IMR-90 (cell line): Measurements from ENCODE around the gene RGL4. TPM values are rescaled to one million over a fixed set of nuclear protein-coding genes. Genes with fewer than 3 reads are reported as not detected.

ENCODE experiments used
- ATAC-seq: fragments of 200-7000 bp; cut with Tn5 transposase; 2 replicates; pipeline ENCODE4 v1.9.1; 2020; ENCODE audit warnings: low read depth, mild to moderate bottlenecking, moderate library complexity
- BruUV-seq: library from RNA; stranded (reverse); fragments of 400-500 nt; replicated peaks from 2 replicates; lab custom pipeline; 2021; lab: Mats Ljungman, UMichigan
- CTCF ChIA-PET: fragments of 300-600 bp; formaldehyde crosslinking; extraction: SDS; loops from one replicate; lab custom pipeline; 2021; ENCODE audit warnings: antibody characterized with exemption; lab: Yijun Ruan, JAX
- POLR2A ChIA-PET: fragments of 300-600 bp; sonication (Branson Sonifier 250); formaldehyde crosslinking; loops from one replicate; lab custom pipeline; 2022; ENCODE audit warnings: antibody characterized with exemption; ENCODE audit not compliant: unreplicated experiment; lab: Charles Lee
- DNase-seq: peaks from one replicate; pipeline ENCODE4 v3.0.0; 2013
- H2AFZ ChIP-seq: replicated peaks from 2 replicates; pipeline ENCODE3; 2013; ENCODE audit warnings: low read length, mild to moderate bottlenecking; ENCODE audit not compliant: poor library complexity
- H2AK5ac ChIP-seq: 2 replicates; pipeline ENCODE4 v1.6.1; 2013; ENCODE audit warnings: low read depth, low read length, inconsistent platforms
- H2AK9ac ChIP-seq: replicated peaks from 2 replicates; pipeline ENCODE3; 2013; ENCODE audit warnings: mild to moderate bottlenecking, low read depth, low read length, moderate library complexity; ENCODE audit not compliant: poor library complexity
- H2BK120ac ChIP-seq: 2 replicates; pipeline ENCODE4 v1.6.1; 2013; ENCODE audit warnings: low read depth, low read length, inconsistent platforms
- H2BK15ac ChIP-seq: 3 replicates; pipeline ENCODE4 v1.6.1; 2013; ENCODE audit warnings: low read depth, low read length, inconsistent platforms
- H2BK20ac ChIP-seq: 2 replicates; pipeline ENCODE4 v1.6.1; 2013; ENCODE audit warnings: low read depth, mild to moderate bottlenecking, inconsistent platforms, low read length, moderate library complexity
- H2BK5ac ChIP-seq: 2 replicates; pipeline ENCODE4 v1.6.1; 2013; ENCODE audit warnings: mild to moderate bottlenecking, low read depth, low read length, inconsistent platforms; ENCODE audit not compliant: poor library complexity, severe bottlenecking
- H3K14ac ChIP-seq: replicated peaks from 2 replicates; pipeline ENCODE4 v1.6.1; 2013; ENCODE audit warnings: low read depth, low read length, inconsistent platforms
- H3K18ac ChIP-seq: 2 replicates; pipeline ENCODE4 v1.6.1; 2013; ENCODE audit warnings: low read depth, low read length, control low read depth
- H3K23ac ChIP-seq: 2 replicates; pipeline ENCODE4 v1.6.1; 2013; ENCODE audit warnings: low read depth, low read length, inconsistent platforms
- H3K27ac ChIP-seq: 2 replicates; pipeline ENCODE4 v1.5.1; 2013; ENCODE audit warnings: mild to moderate bottlenecking, control low read depth, low read length; ENCODE audit not compliant: insufficient read depth
- H3K27me3 ChIP-seq: 2 replicates; pipeline ENCODE4 v1.6.1; 2013; ENCODE audit warnings: low read length; ENCODE audit not compliant: control insufficient read depth, insufficient read depth
- H3K36me3 ChIP-seq: 2 replicates; pipeline ENCODE4 v1.6.1; 2013; ENCODE audit warnings: low read length, mixed read lengths; ENCODE audit not compliant: control insufficient read depth, insufficient read depth
- H3K4ac ChIP-seq: 2 replicates; pipeline ENCODE4 v1.6.1; 2013; ENCODE audit warnings: low read depth, low read length, inconsistent platforms
- H3K4me1 ChIP-seq: 2 replicates; pipeline ENCODE4 v1.6.1; 2013; ENCODE audit warnings: low read length, mixed read lengths; ENCODE audit not compliant: control insufficient read depth, insufficient read depth
- H3K4me2 ChIP-seq: 2 replicates; pipeline ENCODE4 v1.6.1; 2013; ENCODE audit warnings: low read depth, mild to moderate bottlenecking, control low read depth, low read length, moderate library complexity
- H3K4me3 ChIP-seq: 2 replicates; pipeline ENCODE4 v1.5.1; 2013; ENCODE audit warnings: low read depth, mild to moderate bottlenecking, control low read depth, low read length, moderate library complexity; ENCODE audit not compliant: insufficient read depth
- H3K56ac ChIP-seq: 2 replicates; pipeline ENCODE4 v1.6.1; 2013; ENCODE audit warnings: low read length, inconsistent platforms; ENCODE audit not compliant: insufficient read depth; ENCODE audit errors: extremely low read depth
- H3K79me1 ChIP-seq, 2 experiments: 2 replicates each; pipeline ENCODE4 v1.6.1; 2013; ENCODE audit warnings: low read length in 2 of 2, inconsistent platforms in 1 of 2, low read depth in 1 of 2
- H3K9ac ChIP-seq: 2 replicates; pipeline ENCODE4 v1.6.1; 2013; ENCODE audit warnings: low read depth, low read length, control low read depth
- H3K9me1 ChIP-seq: 2 replicates; pipeline ENCODE4 v1.6.1; 2013; ENCODE audit warnings: low read length, inconsistent platforms; ENCODE audit not compliant: insufficient read depth
- H3K9me3 ChIP-seq: 2 replicates; pipeline ENCODE4 v1.6.1; 2013; ENCODE audit warnings: low read length; ENCODE audit not compliant: control insufficient read depth, insufficient read depth
- H4K20me1 ChIP-seq: 2 replicates; pipeline ENCODE4 v1.6.1; 2013; ENCODE audit warnings: low read length, inconsistent platforms; ENCODE audit not compliant: insufficient read depth
- H4K5ac ChIP-seq: 2 replicates; pipeline ENCODE4 v1.6.1; 2013; ENCODE audit warnings: mild to moderate bottlenecking, low read depth, low read length, control low read depth
- H4K8ac ChIP-seq, 2 experiments: 2 replicates each; pipeline ENCODE4 v1.6.1; 2013; ENCODE audit warnings: low read depth in 2 of 2, low read length in 2 of 2, control low read depth in 1 of 2, inconsistent platforms in 1 of 2
- H4K91ac ChIP-seq: 2 replicates; pipeline ENCODE4 v1.6.1; 2013; ENCODE audit warnings: low read depth, low read length, inconsistent platforms; ENCODE audit not compliant: insufficient read depth
- BHLHE40 ChIP-seq: fragments of 150-350 bp; IDR thresholded peaks from 2 replicates; pipeline ENCODE4 v1.6.1; 2016; ENCODE audit warnings: mild to moderate bottlenecking, low read depth, low read length
- CEBPB ChIP-seq: IDR thresholded peaks from 2 replicates; pipeline ENCODE4 v1.6.1; 2012; ENCODE audit warnings: low read depth, low read length, improper control_type of control experiment
- CHD1 ChIP-seq: IDR thresholded peaks from 2 replicates; pipeline ENCODE4 v1.6.1; 2012; ENCODE audit warnings: low read depth, low read length, improper control_type of control experiment
- CTCF ChIP-seq: conservative IDR thresholded peaks from 2 replicates; pipeline ENCODE4 v1.5.1; 2012; ENCODE audit warnings: mild to moderate bottlenecking, low read depth, low read length, improper control_type of control experiment
- ELK1 ChIP-seq: fragments of 150-350 bp; IDR thresholded peaks from 2 replicates; pipeline ENCODE4 v1.6.1; 2016; ENCODE audit warnings: low read depth, mild to moderate bottlenecking, low read length, moderate library complexity, borderline replicate concordance
- FOS ChIP-seq: fragments of 150-350 bp; IDR thresholded peaks from 2 replicates; pipeline ENCODE4 v1.6.1; 2016; ENCODE audit warnings: low read depth, low read length
- MAFK ChIP-seq: IDR thresholded peaks from 2 replicates; pipeline ENCODE4 v1.6.1; 2012; ENCODE audit warnings: low read depth, low read length, improper control_type of control experiment
- MAZ ChIP-seq: IDR thresholded peaks from 2 replicates; pipeline ENCODE4 v1.6.1; 2012; ENCODE audit warnings: low read depth, mild to moderate bottlenecking, low read length, improper control_type of control experiment, moderate library complexity, borderline replicate concordance
- MXI1 ChIP-seq: IDR thresholded peaks from 2 replicates; pipeline ENCODE4 v1.6.1; 2012; ENCODE audit warnings: low read depth, mild to moderate bottlenecking, low read length, moderate library complexity, borderline replicate concordance
- NFE2L2 ChIP-seq: fragments of 150-350 bp; IDR thresholded peaks from 2 replicates; pipeline ENCODE4 v1.6.1; 2016; ENCODE audit warnings: low read depth, mild to moderate bottlenecking, low read length
- POLR2A ChIP-seq: IDR thresholded peaks from 2 replicates; pipeline ENCODE4 v1.6.1; 2012; ENCODE audit warnings: mild to moderate bottlenecking, low read depth, low read length
- RAD21 ChIP-seq: IDR thresholded peaks from 2 replicates; pipeline ENCODE4 v1.6.1; 2012; ENCODE audit warnings: low read length, improper control_type of control experiment
- RCOR1 ChIP-seq: IDR thresholded peaks from 2 replicates; pipeline ENCODE4 v1.6.1; 2012; ENCODE audit warnings: mild to moderate bottlenecking, low read length, improper control_type of control experiment; ENCODE audit not compliant: insufficient replicate concordance
- RFX5 ChIP-seq: IDR thresholded peaks from 2 replicates; pipeline ENCODE4 v1.8.0; 2012; ENCODE audit warnings: low read depth, mild to moderate bottlenecking, low read length, moderate library complexity
- SMC3 ChIP-seq: fragments of 150-350 bp; IDR thresholded peaks from 2 replicates; pipeline ENCODE4 v1.6.1; 2016; ENCODE audit warnings: low read depth, mild to moderate bottlenecking, antibody characterized with exemption, low read length, moderate library complexity
- USF2 ChIP-seq: fragments of 150-350 bp; IDR thresholded peaks from 2 replicates; pipeline ENCODE4 v1.6.1; 2017; ENCODE audit warnings: mild to moderate bottlenecking, antibody characterized with exemption, low read length, low read depth
- WGBS, 2 experiments: methylation state at CpG; one replicate each; pipeline versions ENCODE4 v1.1.5 to v1.1.7; 2013; ENCODE audit warnings: missing lambda C conversion rate in 2 of 2; ENCODE audit not compliant: insufficient read length in 1 of 2; ENCODE audit errors: extremely low coverage in 2 of 2; 5-methylcytosine and 5-hydroxymethylcytosine counted together
- dilution Hi-C: fragments of 300-500 bp; cut with HindIII; formaldehyde crosslinking; loops from one replicate; pipeline ENCODE4 v1.14.3; 2018; ENCODE audit warnings: low sequenced_read_pairs; ENCODE audit not compliant: unreplicated experiment
- in situ Hi-C: fragments of 300-500 bp; cut with MboI; formaldehyde crosslinking; loops from 3 replicates; pipeline ENCODE4 v1.14.3; 2019; ENCODE audit warnings: low sequenced_read_pairs, inconsistent platforms, mixed read lengths
- intact Hi-C: fragments of 100-400 bp; cut with micrococcal nuclease; formaldehyde crosslinking; loops from 2 replicates; pipeline ENCODE4 v1.10.0; 2022
- polyA plus RNA-seq, 3 experiments: library from polyadenylated mRNA; depleted of rRNA; stranded (reverse); fragments of >200 nt; gene quantifications; 2 replicates each; pipeline ENCODE4 v1.2.3, GENCODE V29; 2012; ENCODE audit warnings: low replicate concordance in 1 of 3
- total RNA-seq: library from RNA; depleted of rRNA; stranded (reverse); fragments of >200 nt; gene quantifications from 2 replicates; pipeline ENCODE4 v1.2.3, GENCODE V29; 2012

The RGL4 gene
- total and polyA plus RNA-seq, 2 of the 4 experiments (the other 2 are of a cell fraction) = not detected

- Histone ChIP-seq H4K5ac (no peak overlapping the region), H2AK9ac (no peak overlapping the region), H3K79me1 (peaks cover 44 to 54% of the 10 kb centered on the region in 2 experiments), H2BK20ac (no peak overlapping the region), H4K20me1 (0 out of 2 replicates have a peak, but pooled peaks cover 6% of the 10 kb centered on the region), H3K4me3 (no peak overlapping the region), H3K14ac (no peak overlapping the region), H3K9me1 (peaks cover 15% of the 10 kb centered on the region; the same call in 1 of the 2 replicates), H4K8ac (no peak overlapping the region), H3K56ac (no peak overlapping the region), H2AK5ac (no peak overlapping the region), H3K27ac (no peak overlapping the region), H2AFZ (no peak overlapping the region), H3K27me3 (no peaks in the 10 kb centered on the region), H2BK5ac (no peak overlapping the region), H4K91ac (no peak overlapping the region), H2BK120ac (no peak overlapping the region), H3K9ac (no peak overlapping the region), H3K4me1 (peaks cover 6% of the 10 kb centered on the region), H3K36me3 (peaks cover 37% of the 10 kb centered on the region), H3K9me3 (no peaks in the 10 kb centered on the region), H3K4ac (no peak overlapping the region), H2BK15ac (no peak overlapping the region), H3K4me2 (no peak overlapping the region), H3K23ac (no peak overlapping the region), H3K18ac (no peak overlapping the region)
- ATAC-seq (no peak), DNase-seq (no peak)
- CTCF ChIA-PET = no interaction called here
- dilution Hi-C loops = no loop called here
- POLR2A ChIA-PET = no interaction called here
- no CpG with 5 or more reads among the region's 3 CpGs for WGBS, 2 experiments
- intact Hi-C loops = loop anchor here (5.0 kb wide), 1 partner anchor 38 kb away; no protein-coding TSS in a partner anchor
- no peak for TF ChIP-seq MAFK
- TF ChIP-seq MXI1 = no peak
- TF ChIP-seq BHLHE40 = no peak
- no peak for TF ChIP-seq FOS
- TF ChIP-seq CEBPB = no peak
- no peak for TF ChIP-seq RAD21
- TF ChIP-seq MAZ = no peak
- TF ChIP-seq ELK1 = no peak
- no peak for TF ChIP-seq RCOR1
- TF ChIP-seq CHD1 = no peak
- no peak for TF ChIP-seq USF2
- TF ChIP-seq NFE2L2 = no peak
- no peak for TF ChIP-seq CTCF
- TF ChIP-seq POLR2A = no peak
- no peak for TF ChIP-seq SMC3
- no peak for TF ChIP-seq RFX5
- in situ Hi-C loops = no loop called here
- BruUV-seq = no TSS peak
Measured at GRCh38 chr22:23704829-23705228, 14.0 kb downstream of the RGL4 start.
